HepG2 (cell line): ENCODE data around the gene LBX2. TPM values are rescaled to one million over a fixed set of nuclear protein-coding genes. Genes with fewer than 3 reads are reported as not detected.

Experiments used
- EZH2 ChIP-seq: conservative IDR thresholded peaks from 2 replicates; pipeline ENCODE4 v1.6.1; 2012; ENCODE audit warnings: mild to moderate bottlenecking, low read depth, low read length, moderate library complexity
- KDM2A ChIP-seq: sonication (generic); formaldehyde crosslinking; IDR thresholded peaks from 2 replicates; pipeline ENCODE4 v1.4.0; 2020; ENCODE audit warnings: low read depth, missing genetic modification reagents, borderline replicate concordance
- PHF5A ChIP-seq: IDR thresholded peaks from one replicate; pipeline ENCODE4 v1.6.1; 2018; ENCODE audit warnings: low read depth, missing genetic modification reagents; ENCODE audit not compliant: unreplicated experiment
- RAD21 ChIP-seq: fragments of 450-650 bp; formaldehyde crosslinking; IDR thresholded peaks from 2 replicates; pipeline ENCODE4 v1.5.0; 2020; ENCODE audit warnings: mild to moderate bottlenecking
- SMAD9 ChIP-seq: sonication (generic); formaldehyde crosslinking; IDR thresholded peaks from 2 replicates; pipeline ENCODE4 v1.5.1; 2020; ENCODE audit warnings: mild to moderate bottlenecking, missing genetic modification reagents
- ZBTB1 ChIP-seq: sonication (generic); formaldehyde crosslinking; IDR thresholded peaks from 2 replicates; pipeline ENCODE4 v1.4.0; 2020; ENCODE audit warnings: missing genetic modification reagents, borderline replicate concordance
- ZNF510 ChIP-seq: sonication (generic); formaldehyde crosslinking; IDR thresholded peaks from 2 replicates; pipeline ENCODE4 v1.4.0; 2020; ENCODE audit warnings: low read depth, mild to moderate bottlenecking, missing genetic modification reagents
- ZNF629 ChIP-seq: sonication (generic); formaldehyde crosslinking; conservative IDR thresholded peaks from 2 replicates; pipeline ENCODE4 v1.5.0; 2020; ENCODE audit warnings: missing genetic modification reagents
- ZNF746 ChIP-seq: sonication (generic); formaldehyde crosslinking; IDR thresholded peaks from 2 replicates; pipeline ENCODE4 v1.8.0; 2022; ENCODE audit warnings: mild to moderate bottlenecking, missing genetic modification reagents
- polyA plus RNA-seq, 8 experiments: library from polyadenylated mRNA; depleted of rRNA in 3 of 8; stranded (reverse) in 7 of 8; unstranded in 1 of 8; fragments of >200 nt; fragmentation: Illumina TruSeq in 4 of 8; extraction: Trizol in 4 of 8; gene quantifications; 2 replicates each; pipeline versions ENCODE4 v1.2.1 to v1.2.3, GENCODE V29; 2011 to 2016; ENCODE audit warnings: low read depth in 4 of 8, missing spikeins in 1 of 8, mixed read lengths in 1 of 8; ENCODE audit not compliant: insufficient read depth in 1 of 8
- total RNA-seq, 5 experiments: library from RNA; depleted of rRNA; stranded (reverse); fragments of >200 nt; fragmentation: Illumina TruSeq; extraction: Trizol; gene quantifications; 2 replicates each; pipeline ENCODE4 v1.2.3, GENCODE V29; 2016; ENCODE audit warnings: low read depth in 1 of 5
- TF ChIP-seq, protein P1 (sequence below), 2 experiments: fragments of 450-650 bp in 1 of 2; sonication (generic) in 1 of 2; formaldehyde crosslinking in 1 of 2; IDR thresholded peaks; 2 replicates each; pipeline versions ENCODE4 v1.6.1 to v1.8.0; 2016 to 2022; ENCODE audit warnings: antibody characterized with exemption in 1 of 2, mild to moderate bottlenecking in 1 of 2, missing genetic modification reagents in 1 of 2
- TF ChIP-seq, protein P2 (sequence below): sonication (generic); formaldehyde crosslinking; conservative IDR thresholded peaks from 2 replicates; pipeline ENCODE4 v1.4.0; 2020; ENCODE audit warnings: missing genetic modification reagents
- TF ChIP-seq, protein P3 (sequence below): IDR thresholded peaks from 2 replicates; pipeline ENCODE4 v1.4.0; 2020; ENCODE audit warnings: mild to moderate bottlenecking, missing genetic modification reagents

The LBX2 gene
- total and polyA plus RNA-seq, 2 of the 13 experiments (the other 11 are each of a cell fraction or from before 2014, with no cell fraction given) = 6.4 to 8.1 TPM

DNA sequence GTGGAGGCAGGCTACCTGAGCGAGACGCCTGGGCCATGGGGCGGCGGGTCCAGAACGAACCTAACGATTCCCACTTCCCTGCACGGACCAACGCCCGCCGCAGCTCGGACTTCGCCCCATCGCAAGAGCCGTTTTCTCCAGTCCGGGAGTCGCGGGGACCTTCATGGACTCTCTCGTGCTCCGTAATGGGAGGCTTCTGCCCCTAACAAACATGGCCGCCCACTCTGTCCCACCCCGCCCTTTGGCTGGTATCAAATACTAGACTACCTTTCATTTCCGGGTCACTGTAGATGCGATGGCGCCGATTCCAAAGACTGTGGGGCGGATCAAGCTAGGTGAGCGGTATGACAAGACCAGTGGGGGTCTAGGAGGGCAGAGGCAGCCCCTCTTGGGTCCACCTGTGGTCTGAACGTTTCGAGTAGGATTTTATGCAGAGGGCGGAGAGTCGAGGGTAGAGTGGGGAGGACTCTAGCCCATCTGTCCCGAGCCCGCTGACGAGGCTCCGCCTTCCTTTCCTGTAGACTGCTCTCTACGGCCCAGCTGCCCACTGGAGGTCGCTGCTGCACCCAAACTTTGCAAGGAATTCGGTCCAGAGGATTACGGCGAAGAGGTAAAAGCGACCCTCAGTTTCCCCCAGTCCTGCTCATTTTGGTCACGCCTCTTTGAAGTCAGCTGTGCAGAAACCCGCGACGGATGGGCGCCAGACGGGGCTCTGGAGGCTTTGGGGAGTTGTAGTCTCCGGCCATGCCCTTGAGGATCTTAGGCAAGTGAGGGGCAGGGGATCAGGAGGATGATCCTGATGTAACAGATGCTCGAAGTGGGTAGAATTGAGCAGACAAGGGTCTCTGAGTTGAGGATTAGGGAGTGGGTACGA, 16.4 kb downstream of the LBX2 start, which contains the start of the genes CCDC142 and TTC31 (continued):
- TF ChIP-seq ZNF510 (CRISPR knock-in tag) = peak; percentile 64; the same call in 1 of the 2 replicates
- TF ChIP-seq, protein P1, sequence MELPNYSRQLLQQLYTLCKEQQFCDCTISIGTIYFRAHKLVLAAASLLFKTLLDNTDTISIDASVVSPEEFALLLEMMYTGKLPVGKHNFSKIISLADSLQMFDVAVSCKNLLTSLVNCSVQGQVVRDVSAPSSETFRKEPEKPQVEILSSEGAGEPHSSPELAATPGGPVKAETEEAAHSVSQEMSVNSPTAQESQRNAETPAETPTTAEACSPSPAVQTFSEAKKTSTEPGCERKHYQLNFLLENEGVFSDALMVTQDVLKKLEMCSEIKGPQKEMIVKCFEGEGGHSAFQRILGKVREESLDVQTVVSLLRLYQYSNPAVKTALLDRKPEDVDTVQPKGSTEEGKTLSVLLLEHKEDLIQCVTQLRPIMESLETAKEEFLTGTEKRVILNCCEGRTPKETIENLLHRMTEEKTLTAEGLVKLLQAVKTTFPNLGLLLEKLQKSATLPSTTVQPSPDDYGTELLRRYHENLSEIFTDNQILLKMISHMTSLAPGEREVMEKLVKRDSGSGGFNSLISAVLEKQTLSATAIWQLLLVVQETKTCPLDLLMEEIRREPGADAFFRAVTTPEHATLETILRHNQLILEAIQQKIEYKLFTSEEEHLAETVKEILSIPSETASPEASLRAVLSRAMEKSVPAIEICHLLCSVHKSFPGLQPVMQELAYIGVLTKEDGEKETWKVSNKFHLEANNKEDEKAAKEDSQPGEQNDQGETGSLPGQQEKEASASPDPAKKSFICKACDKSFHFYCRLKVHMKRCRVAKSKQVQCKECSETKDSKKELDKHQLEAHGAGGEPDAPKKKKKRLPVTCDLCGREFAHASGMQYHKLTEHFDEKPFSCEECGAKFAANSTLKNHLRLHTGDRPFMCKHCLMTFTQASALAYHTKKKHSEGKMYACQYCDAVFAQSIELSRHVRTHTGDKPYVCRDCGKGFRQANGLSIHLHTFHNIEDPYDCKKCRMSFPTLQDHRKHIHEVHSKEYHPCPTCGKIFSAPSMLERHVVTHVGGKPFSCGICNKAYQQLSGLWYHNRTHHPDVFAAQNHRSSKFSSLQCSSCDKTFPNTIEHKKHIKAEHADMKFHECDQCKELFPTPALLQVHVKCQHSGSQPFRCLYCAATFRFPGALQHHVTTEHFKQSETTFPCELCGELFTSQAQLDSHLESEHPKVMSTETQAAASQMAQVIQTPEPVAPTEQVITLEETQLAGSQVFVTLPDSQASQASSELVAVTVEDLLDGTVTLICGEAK (IDR thresholded peaks at IDR 0.05) = peak; percentile 55
- TF ChIP-seq, protein P1 (CRISPR knock-in tag; IDR thresholded peaks at IDR 0.05) = peak; percentile 64; the same call in 1 of the 2 replicates
- TF ChIP-seq RAD21 (CRISPR knock-in tag) = peak; percentile 94
- TF ChIP-seq SMAD9 = peak; percentile 90; the same call in 1 of the 2 replicates
- TF ChIP-seq, protein P2, sequence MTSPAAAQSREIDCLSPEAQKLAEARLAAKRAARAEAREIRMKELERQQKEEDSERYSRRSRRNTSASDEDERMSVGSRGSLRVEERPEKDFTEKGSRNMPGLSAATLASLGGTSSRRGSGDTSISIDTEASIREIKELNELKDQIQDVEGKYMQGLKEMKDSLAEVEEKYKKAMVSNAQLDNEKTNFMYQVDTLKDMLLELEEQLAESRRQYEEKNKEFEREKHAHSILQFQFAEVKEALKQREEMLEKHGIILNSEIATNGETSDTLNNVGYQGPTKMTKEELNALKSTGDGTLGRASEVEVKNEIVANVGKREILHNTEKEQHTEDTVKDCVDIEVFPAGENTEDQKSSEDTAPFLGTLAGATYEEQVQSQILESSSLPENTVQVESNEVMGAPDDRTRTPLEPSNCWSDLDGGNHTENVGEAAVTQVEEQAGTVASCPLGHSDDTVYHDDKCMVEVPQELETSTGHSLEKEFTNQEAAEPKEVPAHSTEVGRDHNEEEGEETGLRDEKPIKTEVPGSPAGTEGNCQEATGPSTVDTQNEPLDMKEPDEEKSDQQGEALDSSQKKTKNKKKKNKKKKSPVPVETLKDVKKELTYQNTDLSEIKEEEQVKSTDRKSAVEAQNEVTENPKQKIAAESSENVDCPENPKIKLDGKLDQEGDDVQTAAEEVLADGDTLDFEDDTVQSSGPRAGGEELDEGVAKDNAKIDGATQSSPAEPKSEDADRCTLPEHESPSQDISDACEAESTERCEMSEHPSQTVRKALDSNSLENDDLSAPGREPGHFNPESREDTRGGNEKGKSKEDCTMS (CRISPR knock-in tag) = no peak
- TF ChIP-seq KDM2A (CRISPR knock-in tag) = peak; percentile 96
- peak; percentile 72; the same call in 1 of the 2 replicates for TF ChIP-seq ZNF629 (CRISPR knock-in tag)
- TF ChIP-seq PHF5A (CRISPR knock-in tag) = peak; percentile 71
- no peak for TF ChIP-seq EZH2
- TF ChIP-seq ZNF746 (CRISPR knock-in tag) = peak; percentile 91; the same call in 1 of the 2 replicates
- TF ChIP-seq ZBTB1 (CRISPR knock-in tag) = no peak
- TF ChIP-seq, protein P3, sequence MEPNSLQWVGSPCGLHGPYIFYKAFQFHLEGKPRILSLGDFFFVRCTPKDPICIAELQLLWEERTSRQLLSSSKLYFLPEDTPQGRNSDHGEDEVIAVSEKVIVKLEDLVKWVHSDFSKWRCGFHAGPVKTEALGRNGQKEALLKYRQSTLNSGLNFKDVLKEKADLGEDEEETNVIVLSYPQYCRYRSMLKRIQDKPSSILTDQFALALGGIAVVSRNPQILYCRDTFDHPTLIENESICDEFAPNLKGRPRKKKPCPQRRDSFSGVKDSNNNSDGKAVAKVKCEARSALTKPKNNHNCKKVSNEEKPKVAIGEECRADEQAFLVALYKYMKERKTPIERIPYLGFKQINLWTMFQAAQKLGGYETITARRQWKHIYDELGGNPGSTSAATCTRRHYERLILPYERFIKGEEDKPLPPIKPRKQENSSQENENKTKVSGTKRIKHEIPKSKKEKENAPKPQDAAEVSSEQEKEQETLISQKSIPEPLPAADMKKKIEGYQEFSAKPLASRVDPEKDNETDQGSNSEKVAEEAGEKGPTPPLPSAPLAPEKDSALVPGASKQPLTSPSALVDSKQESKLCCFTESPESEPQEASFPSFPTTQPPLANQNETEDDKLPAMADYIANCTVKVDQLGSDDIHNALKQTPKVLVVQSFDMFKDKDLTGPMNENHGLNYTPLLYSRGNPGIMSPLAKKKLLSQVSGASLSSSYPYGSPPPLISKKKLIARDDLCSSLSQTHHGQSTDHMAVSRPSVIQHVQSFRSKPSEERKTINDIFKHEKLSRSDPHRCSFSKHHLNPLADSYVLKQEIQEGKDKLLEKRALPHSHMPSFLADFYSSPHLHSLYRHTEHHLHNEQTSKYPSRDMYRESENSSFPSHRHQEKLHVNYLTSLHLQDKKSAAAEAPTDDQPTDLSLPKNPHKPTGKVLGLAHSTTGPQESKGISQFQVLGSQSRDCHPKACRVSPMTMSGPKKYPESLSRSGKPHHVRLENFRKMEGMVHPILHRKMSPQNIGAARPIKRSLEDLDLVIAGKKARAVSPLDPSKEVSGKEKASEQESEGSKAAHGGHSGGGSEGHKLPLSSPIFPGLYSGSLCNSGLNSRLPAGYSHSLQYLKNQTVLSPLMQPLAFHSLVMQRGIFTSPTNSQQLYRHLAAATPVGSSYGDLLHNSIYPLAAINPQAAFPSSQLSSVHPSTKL = peak; percentile 69
